T-helper 17 cell (primary cell): ENCODE results near the gene YY1AP1. TPM values are rescaled to one million over a fixed set of nuclear protein-coding genes. Genes with fewer than 3 reads are reported as not detected.
A peak's percentile ranks its signal among the peaks of the same experiment; 100 is the strongest.
"Not testable (repeated sequence)": the region's sequence is repeated elsewhere in the genome, so short reads cannot be mapped to it uniquely, and the experiment has no call there.

Experiments used
- ATAC-seq: fragments of 150-1000 bp; cut with Tn5 transposase; 2 replicates; pipeline ENCODE4 v1.10.0; 2021; ENCODE audit warnings: mild to moderate bottlenecking, moderate library complexity
- DNase-seq, 3 donors: peaks; one replicate each; pipeline versions ENCODE4 v3.0.0 to v3.0.0-alpha.2; 2020 to 2021
- H3K9me3 ChIP-seq: one replicate; pipeline ENCODE4 v1.7.0; 2013; ENCODE audit warnings: low read length, mild to moderate bottlenecking; ENCODE audit not compliant: control insufficient read depth, poor library complexity, severe bottlenecking
- H3K27ac Mint-ChIP-seq: one replicate; pipeline ENCODE4 v1.8.0; 2022; ENCODE audit warnings: mild to moderate bottlenecking, moderate library complexity, mixed read lengths
- H3K27me3 Mint-ChIP-seq: one replicate; pipeline ENCODE4 v1.8.0; 2022; ENCODE audit warnings: mixed read lengths
- H3K36me3 Mint-ChIP-seq: one replicate; pipeline ENCODE4 v1.8.0; 2022; ENCODE audit warnings: low read depth, mixed read lengths
- H3K4me1 Mint-ChIP-seq: one replicate; pipeline ENCODE4 v1.8.0; 2022; ENCODE audit warnings: mild to moderate bottlenecking, mixed read lengths
- H3K4me3 Mint-ChIP-seq: one replicate; pipeline ENCODE4 v1.8.0; 2022; ENCODE audit warnings: mild to moderate bottlenecking, moderate library complexity, mixed read lengths
- total RNA-seq, 4 donors: library from RNA in 2 of 4; stranded (reverse) in 2 of 4; gene quantifications; one replicate each; pipeline ENCODE4 v1.2.3 and lab custom pipeline; 2022 to 2026

Gene YY1AP1
- total RNA-seq, 2 donors from 2014 or later: 85.0 to 86.4 TPM

DNA sequence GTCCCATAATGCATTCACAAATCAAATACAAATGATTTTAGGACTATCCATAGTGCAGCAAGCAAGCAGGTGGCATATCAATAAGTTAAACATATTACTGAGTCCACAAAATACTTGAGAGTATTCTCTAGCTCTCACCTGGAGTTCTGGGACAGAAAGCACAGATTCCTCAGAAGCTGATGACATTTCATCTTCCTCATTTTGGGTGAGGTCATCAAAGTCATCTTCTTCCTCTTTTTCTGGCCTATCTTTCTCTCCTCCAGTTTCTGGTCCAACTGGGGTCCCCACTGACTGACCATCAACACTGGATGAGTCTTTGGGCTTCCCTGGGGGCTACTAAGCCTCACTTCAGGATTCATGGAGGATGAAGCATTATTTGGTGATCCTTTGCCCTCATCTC, 38.9 kb downstream of the YY1AP1 start:
- DNase-seq (no peak), ATAC-seq (no peak)
- Mint-ChIP-seq H3K27me3 (peaks cover 5% of the 10 kb centered on the region), H3K36me3 (peaks cover 2% of the 10 kb centered on the region), H3K4me1 (peaks cover 8% of the 10 kb centered on the region), H3K27ac (no peak overlapping the region), H3K4me3 (no peak overlapping the region)
- H3K9me3 ChIP-seq: no peaks in the 10 kb centered on the region

DNA sequence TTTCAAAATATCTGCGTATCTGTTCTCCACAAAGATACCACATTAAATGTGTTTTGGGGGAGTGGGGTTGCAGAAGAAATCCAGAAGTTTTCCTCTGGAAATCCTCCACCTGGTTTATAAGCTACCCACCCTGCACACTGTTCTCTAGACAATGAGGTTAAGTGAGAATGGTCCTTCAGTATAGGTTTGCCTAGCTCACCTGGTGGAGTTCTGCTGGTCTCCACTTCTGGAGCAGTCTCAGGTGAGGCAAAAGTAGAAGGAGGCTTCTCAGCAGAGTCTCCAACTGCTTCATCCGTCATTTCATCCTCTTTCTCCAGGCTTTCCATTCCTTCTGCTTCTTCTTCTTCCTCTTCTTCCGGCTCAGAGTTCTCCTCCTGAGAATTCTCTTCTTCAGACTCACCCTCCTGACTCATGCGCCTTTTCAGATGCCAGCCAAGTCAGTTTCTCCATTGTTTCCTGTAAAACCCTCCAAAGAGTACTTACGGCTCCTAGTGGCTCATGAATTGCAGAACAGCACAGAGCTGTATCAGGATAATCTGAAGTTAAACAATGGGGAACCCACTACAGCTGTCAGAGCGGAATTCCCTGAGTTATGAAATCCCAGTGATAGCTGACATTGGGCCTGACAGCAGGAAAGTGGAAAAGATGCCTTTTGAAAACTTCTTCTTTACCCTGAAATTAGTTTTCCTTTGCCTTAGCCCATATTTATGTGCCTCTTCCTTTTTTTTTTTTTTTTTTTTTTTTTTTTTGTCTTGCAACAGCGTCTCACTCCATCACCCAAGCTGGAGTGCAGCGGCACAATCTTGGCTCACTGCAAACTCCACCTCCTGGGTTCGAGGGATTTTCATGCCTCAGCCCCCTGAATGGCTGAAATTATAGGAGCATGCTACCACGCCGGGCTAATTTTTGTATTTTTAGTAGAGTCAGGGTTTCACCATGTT, 40.1 kb downstream of the YY1AP1 start:
- DNase-seq: no peak
- Mint-ChIP-seq H3K36me3 (peaks cover 2% of the 10 kb centered on the region), H3K27ac (no peak overlapping the region), H3K4me1 (peaks cover 8% of the 10 kb centered on the region), H3K4me3 (no peak overlapping the region), H3K27me3 (peaks cover 5% of the 10 kb centered on the region)
- no peak for ATAC-seq
- H3K9me3 ChIP-seq: no peaks in the 10 kb centered on the region

DNA sequence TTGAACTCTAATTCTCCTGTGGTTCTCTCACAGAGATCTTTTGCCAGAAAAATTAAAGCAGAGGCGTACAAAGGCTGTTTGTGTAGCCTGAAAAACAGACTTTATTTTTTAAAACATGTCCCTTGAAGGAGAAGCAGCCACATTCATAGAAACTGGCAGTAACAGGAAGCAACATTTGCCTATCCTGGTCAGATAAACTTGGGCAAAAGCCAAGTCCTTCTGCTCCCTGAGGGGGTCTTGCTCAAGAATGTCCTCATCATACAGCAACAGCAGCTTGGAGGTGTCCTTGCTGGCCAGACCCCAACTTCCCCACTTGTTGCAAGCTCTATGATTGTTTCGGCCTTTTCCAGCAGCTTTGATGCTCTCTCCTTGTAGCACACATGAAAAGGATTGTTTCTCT, 42.3 kb downstream of the YY1AP1 start:
- no peak for ATAC-seq
- no peak for DNase-seq
- Mint-ChIP-seq H3K4me3 (no peak overlapping the region), H3K27me3 (peaks cover 5% of the 10 kb centered on the region), H3K27ac (no peak overlapping the region), H3K36me3 (peaks cover 2% of the 10 kb centered on the region), H3K4me1 (peaks cover 5% of the 10 kb centered on the region)
- no peaks in the 10 kb centered on the region for H3K9me3 ChIP-seq

DNA sequence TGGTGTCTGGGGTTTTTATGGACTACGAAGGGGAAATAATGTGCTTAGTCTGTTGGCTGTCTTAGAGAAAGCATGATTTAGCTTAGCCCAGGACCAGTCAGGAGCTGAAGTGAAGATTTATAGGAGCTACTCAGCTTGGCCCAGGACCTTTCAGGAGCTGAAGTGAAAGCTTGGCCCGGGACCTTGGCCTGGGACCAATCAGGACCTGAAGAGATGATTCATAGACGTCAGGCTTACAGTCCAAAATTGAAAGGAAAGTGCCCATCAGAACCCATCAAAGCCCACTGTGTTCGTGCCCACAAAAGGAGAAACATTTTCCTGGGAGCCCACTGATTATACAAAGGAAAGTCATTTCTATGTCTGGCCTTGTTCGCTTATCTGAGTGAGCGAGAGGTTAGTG, 42.9 kb downstream of the YY1AP1 start:
- no peak overlapping the region for H3K27ac Mint-ChIP-seq
- H3K27me3 Mint-ChIP-seq: peaks cover 5% of the 10 kb centered on the region

DNA sequence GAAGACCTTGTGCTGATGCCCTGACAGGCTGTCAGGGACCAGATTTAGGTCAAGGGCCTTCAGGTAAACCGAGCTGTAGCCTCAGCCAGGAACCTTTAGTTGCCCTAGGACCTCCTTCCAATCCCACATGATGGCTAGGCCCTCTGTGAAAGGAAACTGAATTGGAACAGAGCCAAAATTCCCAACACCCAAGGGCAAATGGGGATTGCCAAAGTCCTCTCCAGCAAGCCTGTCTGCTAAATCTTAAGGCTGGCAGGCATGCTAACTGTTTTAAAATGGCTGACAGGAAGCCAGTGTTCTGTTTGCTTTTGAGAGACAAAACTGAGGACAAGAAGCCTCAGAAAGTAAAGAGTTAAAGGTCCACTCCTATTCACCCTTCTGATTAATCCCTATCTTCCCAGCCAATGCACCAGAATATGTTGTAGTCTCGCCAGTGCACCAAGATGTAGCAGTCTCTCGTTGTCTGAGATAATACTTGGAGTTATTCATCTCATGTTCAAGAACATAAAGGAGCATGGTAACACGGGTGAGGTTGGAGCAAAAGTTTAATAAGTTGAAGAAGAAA, 43.5 kb downstream of the YY1AP1 start:
- peaks cover 1% of the 10 kb centered on the region for H3K36me3 Mint-ChIP-seq
- ATAC-seq: no peak
- no peak overlapping the region for H3K27ac Mint-ChIP-seq
- H3K4me1 Mint-ChIP-seq: peaks cover 5% of the 10 kb centered on the region
- peaks cover 5% of the 10 kb centered on the region for H3K27me3 Mint-ChIP-seq
- no peaks in the 10 kb centered on the region for H3K9me3 ChIP-seq
- no peak for DNase-seq
- no peak overlapping the region for H3K4me3 Mint-ChIP-seq

More for the DNA sequence above, 42.9 kb downstream of the YY1AP1 start:
- Mint-ChIP-seq H3K4me1 (peaks cover 5% of the 10 kb centered on the region), H3K4me3 (no peak overlapping the region), H3K36me3 (peaks cover 2% of the 10 kb centered on the region)
- H3K9me3 ChIP-seq: no peaks in the 10 kb centered on the region
- no peak for ATAC-seq
- DNase-seq: no peak

DNA sequence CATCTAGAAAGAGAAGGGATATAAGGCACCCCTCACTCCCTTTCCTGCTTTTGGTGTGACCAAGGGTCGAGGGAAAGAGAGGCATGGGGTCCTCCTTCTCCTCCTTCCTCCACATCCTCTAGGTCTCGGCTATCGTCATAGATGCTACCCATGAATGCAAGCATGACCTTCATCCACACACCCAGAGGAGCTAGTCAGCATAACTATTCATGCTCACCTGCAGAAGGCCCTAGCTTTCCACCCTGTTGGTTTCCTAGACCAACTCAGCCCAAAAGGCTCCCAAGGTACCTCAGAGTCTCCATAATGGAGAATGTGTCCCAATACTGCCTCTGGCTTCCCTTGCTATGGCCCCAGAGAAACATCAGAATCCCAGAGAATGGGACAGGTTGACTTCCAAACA, 45.3 kb downstream of the YY1AP1 start:
- H3K4me1 Mint-ChIP-seq: peaks cover 7% of the 10 kb centered on the region
- H3K4me3 Mint-ChIP-seq: no peak overlapping the region
- H3K27me3 Mint-ChIP-seq: peaks cover 5% of the 10 kb centered on the region
- no peak overlapping the region for H3K27ac Mint-ChIP-seq
- no peaks in the 10 kb centered on the region for H3K36me3 Mint-ChIP-seq
- no peaks in the 10 kb centered on the region for H3K9me3 ChIP-seq
- ATAC-seq (no peak), DNase-seq (no peak)

DNA sequence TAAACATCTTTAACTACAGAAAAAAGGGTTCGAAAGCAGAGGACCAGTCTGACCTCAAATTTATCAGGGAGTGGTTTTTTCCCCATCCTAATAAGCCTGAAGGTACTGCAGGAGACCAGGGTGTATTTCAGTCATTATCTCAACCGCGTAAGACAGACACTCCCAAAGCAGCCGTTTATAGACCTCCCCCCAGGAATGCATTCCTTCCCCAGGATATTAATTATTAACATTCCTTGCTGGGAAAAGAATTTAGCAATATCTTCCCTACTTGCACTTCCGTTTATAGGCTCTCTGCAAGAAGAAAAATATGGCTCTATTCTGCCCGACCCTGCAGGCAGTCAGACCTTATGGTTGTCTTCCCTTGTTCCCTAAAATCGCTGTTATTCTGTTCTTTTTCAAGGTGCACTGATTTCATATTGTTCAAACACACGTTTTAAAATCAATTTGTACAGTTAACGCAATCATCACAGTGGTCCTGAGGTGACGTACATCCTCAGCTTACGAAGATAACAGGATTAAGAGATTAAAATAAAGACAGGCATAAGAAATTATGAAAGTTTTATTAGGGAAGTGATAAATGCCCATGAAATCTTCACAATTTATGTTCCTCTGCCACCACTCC, 45.9 kb downstream of the YY1AP1 start:
- ATAC-seq, DNase-seq, H3K27ac Mint-ChIP-seq, H3K4me3 Mint-ChIP-seq, H3K4me1 Mint-ChIP-seq, H3K36me3 Mint-ChIP-seq, H3K9me3 ChIP-seq, H3K27me3 Mint-ChIP-seq: not testable (repeated sequence)

DNA sequence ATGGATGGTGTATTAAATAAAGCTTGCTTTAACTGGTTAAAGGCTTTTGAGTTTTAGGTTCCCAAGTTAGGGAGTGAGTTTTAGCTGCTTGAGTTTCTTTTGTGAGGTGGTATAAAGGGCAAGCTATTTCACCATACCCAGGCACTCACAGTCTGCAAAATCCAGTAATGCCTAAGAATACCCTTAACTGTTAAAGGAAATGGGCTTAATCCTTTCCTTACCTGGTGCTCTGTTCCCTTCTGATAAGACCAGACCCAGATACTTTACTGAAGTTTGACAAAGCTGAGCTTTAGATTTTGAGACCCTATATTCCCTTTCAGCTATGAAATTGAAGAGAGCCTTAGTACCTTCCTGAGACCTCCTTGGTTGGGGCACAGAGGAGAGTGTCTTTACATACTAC, 48.2 kb downstream of the YY1AP1 start:
- H3K27ac Mint-ChIP-seq: no peak overlapping the region
- DNase-seq: no peak
- H3K27me3 Mint-ChIP-seq: no peaks in the 10 kb centered on the region
- no peak overlapping the region for H3K4me3 Mint-ChIP-seq
- H3K9me3 ChIP-seq: no peaks in the 10 kb centered on the region
- no peaks in the 10 kb centered on the region for H3K36me3 Mint-ChIP-seq
- peaks cover 14% of the 10 kb centered on the region for H3K4me1 Mint-ChIP-seq
- ATAC-seq: no peak

DNA sequence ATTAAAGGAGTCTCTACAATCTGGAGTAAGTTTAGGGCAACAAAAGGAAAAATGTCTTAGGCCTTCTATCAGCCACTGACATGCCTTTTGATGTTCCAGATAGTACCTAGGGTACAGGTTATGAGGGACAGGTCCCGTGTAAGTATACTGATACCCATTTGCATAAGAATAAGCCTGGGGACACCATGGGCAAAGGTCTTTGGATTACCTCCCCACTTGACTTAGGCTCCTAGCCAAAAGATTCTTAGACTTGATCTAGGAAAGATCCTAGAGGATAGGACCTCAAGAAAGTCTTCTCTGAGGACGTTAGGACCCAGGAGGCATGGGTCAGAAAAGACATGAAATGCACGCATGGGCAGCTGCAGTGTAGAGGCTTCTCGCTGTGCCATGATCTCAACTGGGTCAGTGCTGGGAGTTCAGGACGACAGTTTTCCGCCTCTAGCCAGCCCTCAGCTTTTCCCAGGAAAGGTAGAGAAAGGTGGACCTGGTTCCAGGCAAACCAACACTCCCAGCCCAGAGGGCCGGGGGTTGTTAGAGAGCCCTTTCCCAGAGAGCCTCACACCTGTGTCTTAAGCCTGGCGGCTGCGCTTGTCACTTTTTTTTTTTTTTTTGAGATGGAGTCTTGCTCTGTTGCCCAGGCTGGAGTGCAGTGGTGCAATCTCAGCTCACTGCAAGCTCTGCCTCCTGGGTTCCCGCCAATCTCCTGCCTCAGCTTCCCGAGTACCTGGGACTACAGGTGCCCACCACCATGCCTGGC, 52.0 kb downstream of the YY1AP1 start:
- DNase-seq: no peak

DNA sequence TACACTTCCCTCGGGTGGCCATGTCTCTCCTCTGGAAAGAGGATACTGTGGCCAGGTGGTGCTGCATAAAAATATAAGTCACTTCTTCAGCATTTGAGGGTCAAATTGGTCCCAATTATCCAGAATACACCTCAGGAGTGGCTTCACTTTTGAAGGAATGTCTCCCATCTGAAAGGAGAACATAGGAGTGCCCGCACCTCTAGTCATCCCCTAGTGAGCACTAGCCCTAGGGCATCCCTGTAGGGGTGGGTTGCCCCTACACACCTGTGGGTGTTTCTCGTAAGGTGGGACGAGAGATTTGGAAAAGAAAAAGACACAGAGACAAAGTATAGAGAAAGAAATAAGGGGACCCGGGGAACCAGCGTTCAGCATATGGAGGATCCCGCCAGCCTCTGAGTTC, 62.1 kb downstream of the YY1AP1 start:
- not testable (repeated sequence) for ATAC-seq, H3K27ac Mint-ChIP-seq, H3K27me3 Mint-ChIP-seq, H3K36me3 Mint-ChIP-seq, H3K4me1 Mint-ChIP-seq, H3K9me3 ChIP-seq, H3K4me3 Mint-ChIP-seq, DNase-seq

More for the DNA sequence above, 52.0 kb downstream of the YY1AP1 start:
- ATAC-seq: peak; percentile 18
- H3K4me3 Mint-ChIP-seq: peak overlapping the region; percentile 91
- no peaks in the 10 kb centered on the region for H3K36me3 Mint-ChIP-seq
- peak overlapping the region; percentile 89 for H3K27ac Mint-ChIP-seq
- H3K27me3 Mint-ChIP-seq: no peaks in the 10 kb centered on the region
- H3K9me3 ChIP-seq: no peaks in the 10 kb centered on the region
- peaks cover 13% of the 10 kb centered on the region for H3K4me1 Mint-ChIP-seq

DNA sequence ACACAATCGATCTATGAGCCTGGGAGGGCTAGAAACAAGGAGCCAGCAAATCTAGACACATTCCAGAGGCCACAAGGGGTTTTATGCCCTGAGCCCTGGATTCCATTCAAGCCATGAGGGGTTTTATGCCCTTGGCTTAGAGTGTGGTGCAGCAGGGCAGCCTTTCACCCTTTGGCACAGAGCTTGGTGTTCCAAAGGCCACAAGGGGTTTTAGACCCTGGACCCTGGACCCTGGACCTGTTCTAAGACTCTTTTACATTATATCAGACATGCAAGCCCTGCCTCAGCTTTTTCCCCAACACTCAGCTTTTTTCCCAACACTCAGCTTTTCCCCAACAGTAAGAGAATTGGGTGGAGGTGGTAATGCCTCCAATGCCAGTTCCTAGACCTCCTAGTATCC, 65.2 kb downstream of the YY1AP1 start:
- DNase-seq: no peak
- no peak overlapping the region for H3K27ac Mint-ChIP-seq
- H3K4me3 Mint-ChIP-seq: no peak overlapping the region

DNA sequence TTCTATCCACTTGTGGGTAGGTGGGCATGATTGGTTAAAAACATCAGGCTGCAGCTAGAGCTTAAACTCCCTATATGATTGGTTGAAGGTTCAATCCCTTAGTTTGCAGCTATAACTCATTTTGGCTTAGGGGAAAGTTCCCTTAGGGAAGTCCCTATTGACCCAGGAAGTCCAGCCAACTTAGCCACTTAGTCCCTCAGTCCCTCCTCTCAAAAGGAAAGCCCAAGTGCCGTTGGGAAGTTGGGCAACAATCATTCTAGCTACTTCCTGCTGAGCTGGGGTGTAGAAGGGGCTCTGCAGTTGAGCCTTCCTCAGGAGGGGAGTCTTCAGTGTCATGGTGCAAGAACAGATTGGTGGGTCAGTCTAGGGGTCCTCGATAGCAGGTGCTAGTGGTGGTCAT, 66.4 kb downstream of the YY1AP1 start:
- Mint-ChIP-seq H3K36me3 (no peaks in the 10 kb centered on the region), H3K27ac (no peak overlapping the region)
- DNase-seq: no peak

More for the DNA sequence above, 65.2 kb downstream of the YY1AP1 start:
- no peaks in the 10 kb centered on the region for H3K9me3 ChIP-seq
- no peak for ATAC-seq
- Mint-ChIP-seq H3K4me1 (no peaks in the 10 kb centered on the region), H3K36me3 (no peaks in the 10 kb centered on the region), H3K27me3 (no peaks in the 10 kb centered on the region)

DNA sequence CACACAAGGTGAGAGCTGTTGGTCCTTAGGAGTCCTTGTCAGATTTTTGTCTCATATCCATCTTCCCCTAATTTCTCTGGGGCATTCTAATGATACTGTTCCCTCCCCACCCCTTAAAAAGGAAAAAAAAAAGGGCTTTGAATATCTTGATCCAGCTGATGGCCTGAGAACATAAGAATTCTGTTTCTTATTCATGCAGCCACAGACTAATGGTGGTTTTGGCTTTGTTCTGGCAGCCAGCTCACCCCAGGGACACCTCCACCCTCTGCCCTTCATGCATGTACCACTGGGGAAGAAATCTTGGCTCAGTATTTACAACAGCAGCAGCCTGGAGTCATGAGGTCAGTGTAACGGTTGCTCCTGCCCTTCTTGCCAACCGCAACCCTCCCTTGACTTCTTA, 75.3 kb downstream of the YY1AP1 start:
- not testable (repeated sequence) for H3K4me1 Mint-ChIP-seq, H3K36me3 Mint-ChIP-seq, DNase-seq, H3K27me3 Mint-ChIP-seq, H3K9me3 ChIP-seq, H3K4me3 Mint-ChIP-seq, ATAC-seq
- peak overlapping the region; percentile 57 for H3K27ac Mint-ChIP-seq

More for the DNA sequence above, 66.4 kb downstream of the YY1AP1 start:
- Mint-ChIP-seq H3K27me3 (no peaks in the 10 kb centered on the region), H3K4me1 (no peaks in the 10 kb centered on the region), H3K4me3 (no peak overlapping the region)
- no peak for ATAC-seq
- H3K9me3 ChIP-seq: no peaks in the 10 kb centered on the region
